ENCODE results near the gene A4GALT. TPM values are rescaled to one million over a fixed set of nuclear protein-coding genes. Genes with fewer than 3 reads are reported as not detected.

Gene A4GALT
- total RNA-seq, 6 donors from 2014 or later, result 7.7 to 30.0 (median 16.1) TPM

GRCh38 chr22:42721045-42721434 is 370 bp upstream of the A4GALT start:
- 4 to 5% methylated on average over 12 to 15 of the region's 22 CpGs for WGBS, 2 donors
- Histone ChIP-seq H3K4me1 (peaks cover 15 to 27% (median 18%) of the 10 kb centered on the region in 4 donors), H3K27me3 (peaks cover 0 to 15% (median 0%) of the 10 kb centered on the region in 4 donors), H3K36me3 (no peaks in the 10 kb centered on the region), H3K27ac (peak overlapping the region; percentile 69 to 91 (median 83)), H3K9me3 (no peaks in the 10 kb centered on the region), H3K4me3 (peak overlapping the region; percentile 41 to 90 (median 76))
- DNase-seq (no peak), ATAC-seq (ENCODE audit: low FRiP score in 2 of 2) (peak in 1 of 2 donors; percentile 42)
- no peak for TF ChIP-seq CTCF (IDR thresholded peaks at IDR 0.05)
- TF ChIP-seq POLR2A (IDR thresholded peaks at IDR 0.05), result no peak
- TF ChIP-seq POLR2AphosphoS5 (IDR thresholded peaks at IDR 0.05), result no peak
- no peak for TF ChIP-seq EP300 (IDR thresholded peaks at IDR 0.05)

- Histone ChIP-seq H3K27ac (peak overlapping the region; percentile 69 to 91 (median 83)), H3K9me3 (no peaks in the 10 kb centered on the region), H3K4me1 (peaks cover 15 to 27% (median 18%) of the 10 kb centered on the region in 4 donors), H3K4me3 (peak overlapping the region; percentile 53 to 90 (median 76)), H3K36me3 (no peaks in the 10 kb centered on the region), H3K27me3 (peaks cover 0 to 15% (median 0%) of the 10 kb centered on the region in 4 donors)
- no peak for DNase-seq
- peak in 1 of 2 donors; percentile 56 for ATAC-seq (ENCODE audit: low FRiP score in 2 of 2)
- WGBS, 2 donors, result 10 to 23% methylated on average over 16 to 34 of the region's 37 CpGs
- TF ChIP-seq POLR2AphosphoS5 (IDR thresholded peaks at IDR 0.05) (no peak), EP300 (IDR thresholded peaks at IDR 0.05) (no peak), POLR2A (IDR thresholded peaks at IDR 0.05) (no peak), CTCF (IDR thresholded peaks at IDR 0.05) (no peak)
These were observed 911 bp downstream of the A4GALT start for GRCh38 chr22:42719656-42720262.

GRCh38 chr22:42719133-42719532 is 1.5 kb downstream of the A4GALT start:
- peaks cover 0 to 15% (median 0%) of the 10 kb centered on the region in 4 donors for H3K27me3 ChIP-seq
- no peaks in the 10 kb centered on the region for H3K9me3 ChIP-seq
- no peak for ATAC-seq (ENCODE audit: low FRiP score in 2 of 2)
- TF ChIP-seq CTCF (IDR thresholded peaks at IDR 0.05) (peak in 1 of 6 experiments; percentile 9), EP300 (IDR thresholded peaks at IDR 0.05) (no peak)
- H3K4me3 ChIP-seq, result peak overlapping the region in 3 of 4 donors; percentile 73 to 90 (median 79)
- 42 to 56% methylated on average over 2 of the region's 2 CpGs for WGBS, 2 donors
- peak overlapping the region in 3 of 4 donors; percentile 79 to 91 (median 87) for H3K27ac ChIP-seq
- no peaks in the 10 kb centered on the region for H3K36me3 ChIP-seq
- H3K4me1 ChIP-seq, result peaks cover 15 to 27% (median 18%) of the 10 kb centered on the region in 4 donors
- DNase-seq, result no peak

- ATAC-seq (ENCODE audit: low FRiP score in 2 of 2) (no peak), DNase-seq (no peak)
- Histone ChIP-seq H3K27me3 (peaks cover 0 to 15% (median 0%) of the 10 kb centered on the region in 4 donors), H3K27ac (no peak overlapping the region), H3K4me1 (peaks cover 15 to 31% (median 20%) of the 10 kb centered on the region in 4 donors), H3K9me3 (no peaks in the 10 kb centered on the region), H3K4me3 (no peak overlapping the region), H3K36me3 (no peaks in the 10 kb centered on the region)
- TF ChIP-seq POLR2AphosphoS5 (IDR thresholded peaks at IDR 0.05) (no peak), EP300 (IDR thresholded peaks at IDR 0.05) (no peak), POLR2A (IDR thresholded peaks at IDR 0.05) (no peak), CTCF (IDR thresholded peaks at IDR 0.05) (no peak)
- WGBS, 2 donors, result 58 to 69% methylated on average over 7 to 8 of the region's 8 CpGs
These were observed 3.3 kb downstream of the A4GALT start for GRCh38 chr22:42717197-42717928.
